ENCODE results near the gene PIP4K2C.
"Not testable (repeated sequence)": the region's sequence is repeated elsewhere in the genome, so short reads cannot be mapped to it uniquely, and the experiment has no call there.

DNA sequence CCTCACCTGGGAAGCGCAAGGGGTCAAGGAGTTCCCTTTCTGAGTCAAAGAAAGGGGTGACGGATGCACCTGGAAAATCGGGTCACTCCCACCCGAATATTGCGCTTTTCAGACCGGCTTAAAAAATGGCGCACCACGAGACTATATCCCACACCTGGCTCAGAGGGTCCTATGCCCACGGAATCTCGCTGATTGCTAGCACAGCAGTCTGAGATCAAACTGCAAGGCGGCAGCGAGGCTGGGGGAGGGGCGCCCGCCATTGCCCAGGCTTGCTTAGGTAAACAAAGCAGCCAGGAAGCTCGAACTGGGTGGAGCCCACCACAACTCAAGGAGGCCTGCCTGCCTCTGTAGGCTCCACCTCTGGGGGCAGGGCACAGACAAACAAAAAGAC, 55.7 kb downstream of the PIP4K2C start:
- TF ChIP-seq, protein P1, sequence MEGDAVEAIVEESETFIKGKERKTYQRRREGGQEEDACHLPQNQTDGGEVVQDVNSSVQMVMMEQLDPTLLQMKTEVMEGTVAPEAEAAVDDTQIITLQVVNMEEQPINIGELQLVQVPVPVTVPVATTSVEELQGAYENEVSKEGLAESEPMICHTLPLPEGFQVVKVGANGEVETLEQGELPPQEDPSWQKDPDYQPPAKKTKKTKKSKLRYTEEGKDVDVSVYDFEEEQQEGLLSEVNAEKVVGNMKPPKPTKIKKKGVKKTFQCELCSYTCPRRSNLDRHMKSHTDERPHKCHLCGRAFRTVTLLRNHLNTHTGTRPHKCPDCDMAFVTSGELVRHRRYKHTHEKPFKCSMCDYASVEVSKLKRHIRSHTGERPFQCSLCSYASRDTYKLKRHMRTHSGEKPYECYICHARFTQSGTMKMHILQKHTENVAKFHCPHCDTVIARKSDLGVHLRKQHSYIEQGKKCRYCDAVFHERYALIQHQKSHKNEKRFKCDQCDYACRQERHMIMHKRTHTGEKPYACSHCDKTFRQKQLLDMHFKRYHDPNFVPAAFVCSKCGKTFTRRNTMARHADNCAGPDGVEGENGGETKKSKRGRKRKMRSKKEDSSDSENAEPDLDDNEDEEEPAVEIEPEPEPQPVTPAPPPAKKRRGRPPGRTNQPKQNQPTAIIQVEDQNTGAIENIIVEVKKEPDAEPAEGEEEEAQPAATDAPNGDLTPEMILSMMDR (IDR thresholded peaks at IDR 0.05) = not testable (repeated sequence)
- TF ChIP-seq POLR2A (IDR thresholded peaks at IDR 0.05); EP300 (IDR thresholded peaks at IDR 0.05; ENCODE audit: low read depth): not testable (repeated sequence)
